Uterus (tissue), 2 donors: Measurements from ENCODE around the gene PLA2G15.

ENCODE experiments used
- POLR2A ChIP-seq, 2 donors: fragments of 450-650 bp; IDR thresholded peaks; one replicate each; pipeline ENCODE4 v1.6.1; 2016; ENCODE audit warnings: antibody characterized with exemption in 2 of 2, mild to moderate bottlenecking in 1 of 2, moderate library complexity in 1 of 2
- TF ChIP-seq, protein P1 (sequence below), 4 experiments: fragments of 200-600 bp in 2 of 4; fragments of 450-650 bp in 2 of 4; sonication (generic) in 2 of 4; IDR thresholded peaks; one replicate each; pipeline ENCODE4 v1.5.1; 2016 to 2019; ENCODE audit warnings: antibody characterized with exemption in 4 of 4, mild to moderate bottlenecking in 2 of 4, moderate library complexity in 1 of 4

DNA sequence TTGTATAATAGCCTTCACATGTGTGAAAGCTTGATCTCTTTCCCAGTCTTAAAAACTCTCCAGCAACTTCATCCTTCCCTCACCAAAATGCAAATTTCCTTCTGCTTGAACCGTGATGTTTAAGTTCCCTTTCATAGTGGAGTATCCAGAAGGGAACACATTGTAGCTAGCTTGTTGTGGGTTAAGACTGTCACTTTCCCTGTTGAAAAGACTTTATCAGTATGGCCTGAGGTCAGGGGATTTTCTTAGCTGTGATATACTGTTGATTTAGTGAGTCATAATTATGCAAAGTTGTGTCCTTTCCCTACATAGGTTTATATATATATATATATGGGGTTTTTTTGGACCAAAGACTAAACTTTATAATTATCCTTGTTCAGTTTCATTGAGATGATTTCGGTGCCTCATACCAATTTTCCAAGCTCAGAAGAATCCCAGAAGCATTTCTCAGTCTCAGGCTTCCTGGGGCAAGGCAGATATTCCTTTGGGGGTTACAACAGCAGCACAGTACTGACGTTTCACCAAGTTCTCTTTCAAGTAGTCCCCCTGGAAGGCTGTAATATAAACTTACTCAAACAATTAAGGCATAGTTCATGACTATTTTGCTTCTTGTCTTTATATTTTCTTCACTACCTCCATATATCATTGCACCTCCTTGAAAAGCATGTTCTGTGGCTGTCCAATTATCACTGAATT is 44.9 kb upstream of the PLA2G15 start:
- TF ChIP-seq, protein P1, sequence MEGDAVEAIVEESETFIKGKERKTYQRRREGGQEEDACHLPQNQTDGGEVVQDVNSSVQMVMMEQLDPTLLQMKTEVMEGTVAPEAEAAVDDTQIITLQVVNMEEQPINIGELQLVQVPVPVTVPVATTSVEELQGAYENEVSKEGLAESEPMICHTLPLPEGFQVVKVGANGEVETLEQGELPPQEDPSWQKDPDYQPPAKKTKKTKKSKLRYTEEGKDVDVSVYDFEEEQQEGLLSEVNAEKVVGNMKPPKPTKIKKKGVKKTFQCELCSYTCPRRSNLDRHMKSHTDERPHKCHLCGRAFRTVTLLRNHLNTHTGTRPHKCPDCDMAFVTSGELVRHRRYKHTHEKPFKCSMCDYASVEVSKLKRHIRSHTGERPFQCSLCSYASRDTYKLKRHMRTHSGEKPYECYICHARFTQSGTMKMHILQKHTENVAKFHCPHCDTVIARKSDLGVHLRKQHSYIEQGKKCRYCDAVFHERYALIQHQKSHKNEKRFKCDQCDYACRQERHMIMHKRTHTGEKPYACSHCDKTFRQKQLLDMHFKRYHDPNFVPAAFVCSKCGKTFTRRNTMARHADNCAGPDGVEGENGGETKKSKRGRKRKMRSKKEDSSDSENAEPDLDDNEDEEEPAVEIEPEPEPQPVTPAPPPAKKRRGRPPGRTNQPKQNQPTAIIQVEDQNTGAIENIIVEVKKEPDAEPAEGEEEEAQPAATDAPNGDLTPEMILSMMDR (IDR thresholded peaks at IDR 0.05), result no peak
- TF ChIP-seq POLR2A (IDR thresholded peaks at IDR 0.05), result no peak
